Posterior vena cava (tissue), 2 donors: ENCODE results near the gene F11R. TPM values are rescaled to one million over a fixed set of nuclear protein-coding genes. Genes with fewer than 3 reads are reported as not detected.
"Not testable (repeated sequence)": the region's sequence is repeated elsewhere in the genome, so short reads cannot be mapped to it uniquely, and the experiment has no call there.

Experiments used
- DNase-seq: peaks from one replicate; pipeline ENCODE4 v3.0.0-alpha.2; 2020; ENCODE audit warnings: low spot score
- intact Hi-C, 2 donors: fragments of 100-400 bp; cut with DNase I; formaldehyde crosslinking; loops; one replicate each; pipeline versions ENCODE4 v1.14.1 to v1.14.2; 2022 to 2023
- long read RNA-seq, 2 donors: library from polyadenylated mRNA; unstranded; transcript quantifications; one replicate each; pipeline ENCODE4 v2.0.0, GENCODE V29; 2020 to 2021
- total RNA-seq, 2 donors: library from RNA; stranded (reverse); fragmentation: NEBNext Ultra II Directional; extraction: Animal tissue kit (Norgen Biotek cat#: 25700); gene quantifications; one replicate each; pipeline ENCODE4 v1.2.1, GENCODE V29; 2021
- donor health status: DM: yes; HTN: yes; CAD: no.
- donor health status: DM: yes; HTN: yes; CAD: no.

Gene F11R
- total RNA-seq, result 10 to 100 TPM; 16.0 to 17.3 TPM
- long read RNA-seq, donor 1, partial matches to known transcripts, result 0 of 6 reads
- long read RNA-seq, donor 1, other reads (novel, unspliced or antisense), result 6 of 6 reads
- long read RNA-seq, donor 2, partial matches to known transcripts, result 0 of 3 reads
- long read RNA-seq, donor 2, other reads (novel, unspliced or antisense), result 3 of 3 reads

DNA sequence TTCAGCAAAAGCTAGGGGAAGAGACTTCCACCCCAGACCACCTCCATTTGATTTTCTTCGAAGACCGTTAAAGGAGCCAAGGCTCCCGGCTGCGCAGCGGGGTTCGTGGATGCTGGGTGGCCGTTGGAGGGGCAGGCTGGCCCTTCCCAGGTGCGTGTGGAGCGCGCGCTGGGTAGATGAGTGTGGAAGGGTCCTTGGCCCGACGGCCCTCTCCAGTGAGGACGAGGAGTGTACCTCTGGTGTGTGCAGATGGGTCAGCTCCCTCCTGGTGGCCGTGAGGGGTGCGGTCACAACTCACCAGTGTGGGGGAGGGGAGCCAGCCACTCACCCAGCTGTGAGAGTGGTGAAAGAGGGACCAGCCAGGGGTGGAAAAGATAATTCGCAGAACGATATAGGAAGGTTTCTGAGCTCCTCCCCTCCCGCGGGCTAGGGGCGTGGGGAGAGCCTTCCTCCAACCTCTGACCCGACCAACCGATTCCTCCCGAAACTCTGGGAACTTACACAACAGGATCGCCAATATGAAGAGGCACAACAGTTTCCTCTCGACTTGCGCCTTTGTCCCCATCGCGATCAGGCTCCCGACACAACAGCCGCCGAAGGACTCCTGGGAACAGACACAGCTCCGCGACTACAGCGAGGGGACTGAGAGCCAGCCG is at the start of gene F11R:
Gene F11R, minus strand, starts transcription at position 644 of the 656 bp plus-strand sequence. Its CDS starts 79 bp downstream, at position 565.
- intact Hi-C loops, result no loop called here
- no peak for DNase-seq

DNA sequence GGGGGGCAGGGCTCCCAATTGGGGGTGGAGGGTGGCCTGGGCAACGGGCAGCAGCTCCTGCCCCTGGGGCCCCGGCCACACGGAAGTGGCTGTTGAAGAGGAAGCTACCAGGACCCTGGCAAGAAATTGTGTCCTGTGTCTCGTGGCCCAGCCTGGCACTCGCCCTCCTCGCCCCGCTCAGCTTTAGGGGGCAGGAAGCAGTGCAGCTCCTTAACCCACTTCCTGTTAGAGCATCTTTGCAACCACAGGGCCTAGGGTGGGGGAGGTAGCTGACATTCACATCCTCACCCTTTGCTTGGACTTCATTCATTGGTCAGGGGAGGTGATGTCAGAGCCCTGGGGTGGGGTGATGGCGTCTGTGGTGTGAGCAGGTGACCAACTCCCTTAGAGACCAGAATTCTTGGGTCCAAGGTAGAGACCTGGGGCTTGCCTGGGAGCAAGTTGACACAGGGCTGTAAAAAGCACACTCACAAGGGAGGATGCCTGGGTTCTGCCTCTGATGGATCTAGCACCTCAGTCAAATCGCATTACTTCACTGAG is 48.8 kb upstream of the F11R start, which contains the start of gene ARHGAP30:
Gene ARHGAP30, minus strand, starts transcription at position 161 of the 540 bp plus-strand sequence. CDS start 267 bp downstream, outside the sequence.
- intact Hi-C loops, result no loop called here
- DNase-seq, result peak; percentile 93

DNA sequence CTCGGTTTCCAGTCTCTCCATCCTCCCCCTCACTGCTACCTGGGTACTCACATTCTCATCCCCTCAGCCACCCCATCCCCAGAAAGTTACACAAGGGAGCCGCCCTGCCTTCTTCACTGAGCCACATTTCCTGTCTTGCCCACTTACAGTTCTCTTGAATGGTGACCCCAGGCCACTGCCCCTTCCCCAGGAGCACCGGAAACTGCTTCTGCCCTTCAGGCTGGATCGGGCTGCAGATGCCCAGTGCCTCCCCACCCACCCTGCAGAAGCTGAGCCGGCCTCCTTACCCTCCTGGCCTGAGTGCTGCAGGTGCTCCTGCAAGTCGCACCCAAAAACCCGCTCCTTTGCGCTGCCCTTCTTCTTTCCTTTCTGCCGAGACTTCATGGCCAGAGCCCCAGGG is 48.3 kb upstream of the F11R start:
- no peak for DNase-seq

GRCh38 chr1:161068306-161069234 is 47.6 kb upstream of the F11R start:
- peak; percentile 91 for DNase-seq
- intact Hi-C loops, result no loop called here

More for the DNA sequence above, 48.3 kb upstream of the F11R start:
- intact Hi-C loops, result no loop called here

DNA sequence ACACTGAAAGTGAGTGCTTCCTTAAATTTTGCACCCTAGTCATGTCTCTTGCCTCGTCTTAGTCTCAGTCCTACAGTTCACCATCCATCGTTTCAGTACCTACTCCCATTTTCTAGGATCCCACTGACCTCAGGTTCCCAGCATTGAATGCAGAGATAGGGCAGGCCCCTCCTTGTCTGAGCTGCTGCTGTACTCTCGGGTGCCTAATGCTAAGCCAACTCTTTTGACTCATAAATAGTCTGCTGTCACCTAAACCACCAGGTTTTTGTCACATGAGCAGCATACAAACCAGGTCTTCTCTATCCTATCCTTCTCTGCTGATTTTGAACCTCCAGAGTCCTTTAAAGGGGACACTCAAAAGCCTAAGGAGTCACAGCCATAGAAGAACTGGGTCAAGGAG is 45.7 kb upstream of the F11R start:
- intact Hi-C loops, result no loop called here
- no peak for DNase-seq

DNA sequence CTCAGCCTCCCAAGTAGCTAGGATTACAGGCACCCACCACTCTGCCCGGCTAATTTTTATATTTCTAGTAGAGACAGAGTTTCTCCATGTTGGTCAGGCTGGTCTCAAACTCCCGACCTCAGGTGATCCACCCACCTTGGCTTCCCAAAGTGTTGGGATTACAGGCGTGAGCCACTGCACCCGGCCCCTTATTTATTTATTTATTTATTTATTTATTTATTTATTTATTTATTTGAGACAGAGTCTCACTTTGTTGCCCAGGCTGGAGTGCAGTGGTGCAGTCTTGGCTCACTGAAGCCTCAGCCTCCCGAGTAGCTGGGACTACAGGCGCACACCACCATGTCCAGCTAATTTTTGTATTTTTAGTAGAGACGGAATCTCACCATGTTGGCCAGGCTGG is 44.7 kb upstream of the F11R start:
- intact Hi-C loops, DNase-seq: not testable (repeated sequence)

GRCh38 chr1:161063936-161064335 is 43.0 kb upstream of the F11R start:
- intact Hi-C loops, DNase-seq: not testable (repeated sequence)

DNA sequence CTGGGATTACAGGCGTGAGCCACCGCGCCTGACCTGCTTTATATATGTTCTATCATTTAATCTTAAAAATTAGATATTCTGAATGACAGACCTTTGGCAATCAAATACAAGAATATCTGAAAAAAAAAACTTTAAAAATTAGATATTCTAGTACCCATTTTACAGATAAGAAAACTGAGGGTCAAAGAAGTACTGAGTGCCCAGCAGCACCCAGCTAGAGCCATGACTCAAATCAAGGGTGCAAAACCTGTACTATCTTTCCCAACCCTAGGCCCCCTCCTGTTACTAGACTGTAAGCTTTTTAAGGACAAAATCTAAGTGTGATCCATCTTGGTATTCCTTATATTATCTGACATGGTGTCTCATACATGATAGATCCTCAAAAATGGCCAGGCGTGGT is 40.5 kb upstream of the F11R start:
- intact Hi-C loops, result no loop called here
- DNase-seq, result no peak

GRCh38 chr1:161059293-161059692 is 38.3 kb upstream of the F11R start:
- intact Hi-C loops, result no loop called here
- DNase-seq, result no peak

DNA sequence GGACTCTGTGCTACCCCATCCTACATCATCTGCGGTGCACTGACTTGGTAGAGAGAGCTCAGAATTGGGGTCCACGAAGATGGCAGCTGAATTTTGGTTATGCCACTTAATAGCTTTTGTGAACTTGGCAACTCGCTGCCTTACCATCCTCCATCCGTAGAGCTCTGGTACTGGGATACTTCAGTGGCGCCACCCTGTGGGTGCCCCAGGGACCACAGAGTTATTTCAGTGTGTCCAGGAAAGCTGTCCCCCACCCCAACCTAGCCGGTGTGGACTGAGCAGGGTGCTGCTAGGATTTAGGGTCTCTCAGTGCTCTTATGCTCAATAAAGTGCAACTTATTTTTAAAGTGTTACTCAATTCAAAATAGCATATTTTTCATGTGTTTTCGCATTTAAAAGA is 33.9 kb upstream of the F11R start:
- intact Hi-C loops, result no loop called here
- no peak for DNase-seq

GRCh38 chr1:161054232-161054631 is 33.3 kb upstream of the F11R start:
- DNase-seq, result no peak
- intact Hi-C loops, result no loop called here

- intact Hi-C loops, result no loop called here
- DNase-seq, result no peak
Observed at GRCh38 chr1:161052899-161053298, 31.9 kb upstream of the F11R start.

GRCh38 chr1:161051219-161051618 is 30.3 kb upstream of the F11R start:
- no peak for DNase-seq
- intact Hi-C loops, result no loop called here

- no peak for DNase-seq
- intact Hi-C loops, result no loop called here
Observed at GRCh38 chr1:161048949-161049722, 28.2 kb upstream of the F11R start.

- no peak for DNase-seq
- intact Hi-C loops, result no loop called here
Observed at GRCh38 chr1:161047436-161048420, 26.8 kb upstream of the F11R start.

GRCh38 chr1:161046605-161047228 is 25.8 kb upstream of the F11R start:
- DNase-seq, result no peak
- intact Hi-C loops, result no loop called here
